AG09319 (cell line): ENCODE results near the gene SNAI1.

ENCODE experiments used
- DNase-seq: peaks from one replicate; pipeline ENCODE4 v3.0.0-alpha.2; 2010; ENCODE audit warnings: low read depth; ENCODE audit errors: extremely low read depth
- CTCF ChIP-seq: IDR thresholded peaks from 2 replicates; pipeline ENCODE4 v1.5.1; 2011; ENCODE audit warnings: low read depth, mild to moderate bottlenecking, inconsistent platforms, low read length, moderate library complexity

Gene SNAI1

GRCh38 chr20:49985157-49985556 lies 2.4 kb downstream of the SNAI1 start:
- DNase-seq = no peak
- TF ChIP-seq CTCF = no peak

- no peak for DNase-seq
These were observed 2.8 kb downstream of the SNAI1 start for GRCh38 chr20:49985617-49986016.

GRCh38 chr20:49986049-49986448 lies 3.3 kb downstream of the SNAI1 start:
- no peak for TF ChIP-seq CTCF
- no peak for DNase-seq

More at GRCh38 chr20:49985617-49986016, 2.8 kb downstream of the SNAI1 start:
- no peak for TF ChIP-seq CTCF

GRCh38 chr20:49987015-49987867 lies 4.5 kb downstream of the SNAI1 start:
- DNase-seq = no peak
- no peak for TF ChIP-seq CTCF

- TF ChIP-seq CTCF = no peak
- no peak for DNase-seq
These were observed 5.3 kb downstream of the SNAI1 start for GRCh38 chr20:49987868-49988690.

- DNase-seq = peak; percentile 83
- TF ChIP-seq CTCF = no peak
These were observed 6.7 kb downstream of the SNAI1 start for GRCh38 chr20:49989234-49990065.
